ENCODE data around the gene TCIRG1.

Gene TCIRG1

GRCh38 chr11:68076371-68077042 is 37.7 kb downstream of the TCIRG1 start:
- no peak for ATAC-seq
- no peak for TF ChIP-seq ISL1 (CRISPR knock-in tag; IDR thresholded peaks at IDR 0.05)
- TF ChIP-seq ZNF565 (CRISPR knock-in tag; conservative IDR thresholded peaks at IDR 0.05; ENCODE audit: low read depth): no peak
- no peak for TF ChIP-seq SNAI2 (CRISPR knock-in tag; IDR thresholded peaks at IDR 0.05)
- TF ChIP-seq TCF4 (CRISPR knock-in tag; IDR thresholded peaks at IDR 0.05; ENCODE audit: borderline replicate concordance): no peak
- no peak for TF ChIP-seq ZNF8 (CRISPR knock-in tag; IDR thresholded peaks at IDR 0.05)
- TF ChIP-seq ZFP30 (CRISPR knock-in tag; IDR thresholded peaks at IDR 0.05): no peak
- no peak for TF ChIP-seq ARNTL (CRISPR knock-in tag; IDR thresholded peaks at IDR 0.05; ENCODE audit: borderline replicate concordance, low read depth)
- no peak for TF ChIP-seq TOX (CRISPR knock-in tag; IDR thresholded peaks at IDR 0.05; ENCODE audit: borderline replicate concordance)
- TF ChIP-seq ZFP3 (CRISPR knock-in tag; IDR thresholded peaks at IDR 0.05): no peak
- TF ChIP-seq ESRRG (CRISPR knock-in tag; IDR thresholded peaks at IDR 0.05): no peak
- TF ChIP-seq TSHZ2 (CRISPR knock-in tag; IDR thresholded peaks at IDR 0.05): no peak
- TF ChIP-seq BACH2 (CRISPR knock-in tag; IDR thresholded peaks at IDR 0.05; ENCODE audit: borderline replicate concordance): no peak

- no peak for ATAC-seq
- TF ChIP-seq TCF4 (CRISPR knock-in tag; IDR thresholded peaks at IDR 0.05; ENCODE audit: borderline replicate concordance) (no peak), RARB (CRISPR knock-in tag; IDR thresholded peaks at IDR 0.05) (no peak), ISL1 (CRISPR knock-in tag; IDR thresholded peaks at IDR 0.05) (no peak), PATZ1 (CRISPR knock-in tag; IDR thresholded peaks at IDR 0.05; ENCODE audit: borderline replicate concordance) (no peak)
Observed at GRCh38 chr11:68077617-68078582, 39.1 kb downstream of the TCIRG1 start.

DNA sequence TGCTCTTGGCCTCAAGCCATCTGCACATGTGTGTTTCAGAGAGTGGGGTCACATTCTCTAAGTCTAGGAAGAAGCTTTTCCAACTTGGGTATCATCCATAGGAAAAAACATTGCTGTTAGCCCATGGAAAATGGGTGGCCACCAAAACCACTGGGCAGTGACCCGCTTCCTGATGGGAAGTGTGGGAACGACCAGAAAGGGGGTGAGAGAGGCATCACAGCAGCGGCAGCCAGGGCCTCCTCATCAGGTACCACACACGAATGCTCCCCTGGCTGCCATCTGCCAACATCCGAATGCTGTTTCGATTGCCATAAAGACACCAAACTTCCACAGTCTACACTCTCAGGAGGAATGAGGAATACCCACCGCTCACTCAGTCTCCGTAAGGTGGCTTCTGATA is 42.0 kb downstream of the TCIRG1 start:
- TF ChIP-seq ZNF70 (CRISPR knock-in tag; IDR thresholded peaks at IDR 0.05) (no peak), SNAI2 (CRISPR knock-in tag; IDR thresholded peaks at IDR 0.05) (no peak), TOX (CRISPR knock-in tag; IDR thresholded peaks at IDR 0.05; ENCODE audit: borderline replicate concordance) (no peak), OSR1 (CRISPR knock-in tag; IDR thresholded peaks at IDR 0.05) (no peak), PPARA (CRISPR knock-in tag; IDR thresholded peaks at IDR 0.05; ENCODE audit: borderline replicate concordance) (no peak), ISL1 (CRISPR knock-in tag; IDR thresholded peaks at IDR 0.05) (no peak), ARNTL (CRISPR knock-in tag; IDR thresholded peaks at IDR 0.05; ENCODE audit: borderline replicate concordance, low read depth) (no peak), ESRRG (CRISPR knock-in tag; IDR thresholded peaks at IDR 0.05) (no peak), TSHZ2 (CRISPR knock-in tag; IDR thresholded peaks at IDR 0.05) (no peak), CSRNP3 (CRISPR knock-in tag; IDR thresholded peaks at IDR 0.05) (no peak), ZNF565 (CRISPR knock-in tag; conservative IDR thresholded peaks at IDR 0.05; ENCODE audit: low read depth) (no peak), GLIS3 (CRISPR knock-in tag; IDR thresholded peaks at IDR 0.05) (no peak), PATZ1 (CRISPR knock-in tag; IDR thresholded peaks at IDR 0.05; ENCODE audit: borderline replicate concordance) (no peak), BACH2 (CRISPR knock-in tag; IDR thresholded peaks at IDR 0.05; ENCODE audit: borderline replicate concordance) (no peak), CREB5 (CRISPR knock-in tag; IDR thresholded peaks at IDR 0.05; ENCODE audit: low read depth) (no peak), ZC3H10 (CRISPR knock-in tag; IDR thresholded peaks at IDR 0.05) (no peak), CSDC2 (CRISPR knock-in tag; IDR thresholded peaks at IDR 0.05) (no peak), ZFP3 (CRISPR knock-in tag; IDR thresholded peaks at IDR 0.05) (no peak)
- ATAC-seq: no peak

All from SK-N-SH treated with all-trans-retinoic acid at 6 μM for 48 hours (cell line).